H9 (cell line): ENCODE data around the gene AK5. TPM values are rescaled to one million over a fixed set of nuclear protein-coding genes. Genes with fewer than 3 reads are reported as not detected.

Experiments used
- DNase-seq: peaks from one replicate; pipeline ENCODE4 v3.0.0-alpha.2; 2017
- H2AFZ ChIP-seq: one replicate; pipeline ENCODE4 v1.6.1; 2013; ENCODE audit warnings: mild to moderate bottlenecking, low read length, control low read depth, moderate library complexity
- H2AK5ac ChIP-seq: 2 replicates; pipeline ENCODE4 v1.6.1; 2013; ENCODE audit warnings: low read length, control low read depth, mixed read lengths; ENCODE audit not compliant: insufficient read length
- H2BK120ac ChIP-seq: one replicate; pipeline ENCODE4 v1.6.1; 2013; ENCODE audit warnings: low read depth, mild to moderate bottlenecking, low read length, control low read depth, inconsistent platforms; ENCODE audit not compliant: poor library complexity, severe bottlenecking
- H2BK12ac ChIP-seq: 2 replicates; pipeline ENCODE4 v1.6.1; 2013; ENCODE audit warnings: low read length, control low read depth, mixed read lengths, low read depth; ENCODE audit not compliant: insufficient read length
- H2BK15ac ChIP-seq: 2 replicates; pipeline ENCODE4 v1.6.1; 2013; ENCODE audit warnings: low read depth, low read length, control low read depth
- H2BK20ac ChIP-seq: one replicate; pipeline ENCODE4 v1.6.1; 2013; ENCODE audit warnings: low read depth, mild to moderate bottlenecking, low read length, control low read depth, inconsistent platforms; ENCODE audit not compliant: poor library complexity, severe bottlenecking
- H2BK5ac ChIP-seq: 2 replicates; pipeline ENCODE4 v1.6.1; 2013; ENCODE audit warnings: low read length, control low read depth, mixed read lengths; ENCODE audit not compliant: insufficient read length
- H3K14ac ChIP-seq: 2 replicates; pipeline ENCODE4 v1.6.1; 2013; ENCODE audit warnings: low read length, control low read depth; ENCODE audit not compliant: insufficient read depth
- H3K18ac ChIP-seq: 2 replicates; pipeline ENCODE4 v1.6.1; 2013; ENCODE audit warnings: low read depth, mild to moderate bottlenecking, mixed read lengths, low read length, control low read depth; ENCODE audit not compliant: insufficient read length
- H3K23ac ChIP-seq: 2 replicates; pipeline ENCODE4 v1.6.1; 2013; ENCODE audit warnings: low read length, control low read depth, mixed read lengths, low read depth; ENCODE audit not compliant: insufficient read length
- H3K23me2 ChIP-seq: 2 replicates; pipeline ENCODE4 v1.6.1; 2013; ENCODE audit warnings: low read depth, mild to moderate bottlenecking, mixed read lengths, low read length, control low read depth; ENCODE audit not compliant: insufficient read length, poor library complexity, severe bottlenecking
- H3K27ac ChIP-seq: 2 replicates; pipeline ENCODE4 v1.5.1; 2013; ENCODE audit warnings: low read length, control low read depth, mixed read lengths, low read depth; ENCODE audit not compliant: insufficient read length
- H3K27me3 ChIP-seq: 2 replicates; pipeline ENCODE4 v1.6.1; 2013; ENCODE audit warnings: low read length, control low read depth, inconsistent platforms; ENCODE audit not compliant: insufficient read depth
- H3K4ac ChIP-seq: 2 replicates; pipeline ENCODE4 v1.6.1; 2013; ENCODE audit warnings: low read depth, mild to moderate bottlenecking, control low read depth, inconsistent platforms, low read length, moderate library complexity
- H3K4me1 ChIP-seq: 2 replicates; pipeline ENCODE4 v1.6.1; 2013; ENCODE audit warnings: low read length, control low read depth, inconsistent platforms; ENCODE audit not compliant: insufficient read depth
- H3K4me2 ChIP-seq: 2 replicates; pipeline ENCODE4 v1.6.1; 2013; ENCODE audit warnings: low read length, control low read depth, mixed read lengths; ENCODE audit not compliant: insufficient read length, insufficient read depth
- H3K56ac ChIP-seq: 2 replicates; pipeline ENCODE4 v1.6.1; 2013; ENCODE audit warnings: low read depth, mild to moderate bottlenecking, mixed read lengths, low read length, control low read depth; ENCODE audit not compliant: insufficient read length
- H3K79me1 ChIP-seq: 2 replicates; pipeline ENCODE4 v1.6.1; 2013; ENCODE audit warnings: low read depth, mild to moderate bottlenecking, moderate library complexity, low read length, control low read depth, inconsistent platforms; ENCODE audit not compliant: insufficient read depth, poor library complexity, severe bottlenecking
- H3K79me2 ChIP-seq: 2 replicates; pipeline ENCODE4 v1.6.1; 2013; ENCODE audit warnings: low read length, control low read depth, inconsistent platforms; ENCODE audit not compliant: insufficient read depth
- H3K9ac ChIP-seq: 2 replicates; pipeline ENCODE4 v1.6.1; 2013; ENCODE audit warnings: low read length, control low read depth, mixed read lengths; ENCODE audit not compliant: insufficient read length; ENCODE audit errors: extremely low read depth
- H3K9me3 ChIP-seq: one replicate; pipeline ENCODE4 v1.6.1; 2013; ENCODE audit warnings: low read depth, low read length, inconsistent platforms; ENCODE audit not compliant: control insufficient read depth
- H3T11ph ChIP-seq: one replicate; pipeline ENCODE4 v1.6.1; 2013; ENCODE audit warnings: mild to moderate bottlenecking, low read length, control low read depth, inconsistent platforms
- H4K20me1 ChIP-seq: one replicate; pipeline ENCODE4 v1.6.1; 2013; ENCODE audit not compliant: control insufficient read depth, insufficient read length, insufficient read depth
- H4K5ac ChIP-seq: 2 replicates; pipeline ENCODE4 v1.6.1; 2013; ENCODE audit warnings: low read depth, mild to moderate bottlenecking, mixed read lengths, low read length, control low read depth; ENCODE audit not compliant: insufficient read length
- H4K8ac ChIP-seq: replicated peaks from 2 replicates; pipeline ENCODE4 v1.6.1; 2013; ENCODE audit warnings: low read length, control low read depth, mixed read lengths, low read depth; ENCODE audit not compliant: insufficient read length
- H4K91ac ChIP-seq: 2 replicates; pipeline ENCODE4 v1.6.1; 2013; ENCODE audit warnings: low read depth, mild to moderate bottlenecking, moderate library complexity, mixed read lengths, low read length, control low read depth; ENCODE audit not compliant: insufficient read length
- H3K27ac Mint-ChIP-seq, 3 experiments: 2 replicates in 2 of 3; 3 replicates in 1 of 3; pipeline ENCODE4 v1.8.0; 2020 to 2021; ENCODE audit warnings: mixed read lengths in 3 of 3, mild to moderate bottlenecking in 1 of 3, moderate library complexity in 1 of 3
- H3K27me3 Mint-ChIP-seq: 2 replicates; pipeline ENCODE4 v1.8.0; 2021; ENCODE audit warnings: low read depth, mild to moderate bottlenecking, moderate library complexity, mixed read lengths
- H3K36me3 Mint-ChIP-seq, 3 experiments: 2 replicates in 2 of 3; 3 replicates in 1 of 3; pipeline ENCODE4 v1.8.0; 2020 to 2021; ENCODE audit warnings: low read depth in 3 of 3, mixed read lengths in 3 of 3; ENCODE audit not compliant: insufficient read depth in 1 of 3
- H3K4me1 Mint-ChIP-seq, 2 experiments: 2 replicates each; pipeline ENCODE4 v1.8.0; 2020; ENCODE audit warnings: mixed read lengths in 2 of 2
- H3K4me3 Mint-ChIP-seq, 2 experiments: 2 replicates in 1 of 2; 3 replicates in 1 of 2; pipeline ENCODE4 v1.8.0; 2020 to 2021; ENCODE audit warnings: mild to moderate bottlenecking in 2 of 2, mixed read lengths in 2 of 2, moderate library complexity in 1 of 2
- H3K9me3 Mint-ChIP-seq, 2 experiments: 2 replicates in 1 of 2; 3 replicates in 1 of 2; pipeline ENCODE4 v1.8.0; 2020; ENCODE audit warnings: mild to moderate bottlenecking in 2 of 2, mixed read lengths in 2 of 2, moderate library complexity in 1 of 2
- CTCF ChIP-seq: fragments of 200-600 bp; sonication (generic); conservative IDR thresholded peaks from 3 replicates; pipeline ENCODE4 v1.8.0; 2021; ENCODE audit warnings: antibody characterized with exemption, mild to moderate bottlenecking
- WGBS: extraction: QIAGEN DNeasy Blood & Tissue Kit; methylation state at CpG from one replicate; pipeline ENCODE4 v1.1.7; 2013; ENCODE audit warnings: missing lambda C conversion rate, low lambda C conversion rate, mixed read lengths; ENCODE audit not compliant: insufficient read length; ENCODE audit errors: extremely low coverage; 5-methylcytosine and 5-hydroxymethylcytosine counted together
- total RNA-seq: library from RNA; stranded (reverse); gene quantifications from 2 replicates; pipeline ENCODE4 v1.2.1, GENCODE V29; 2021

Gene AK5
- total RNA-seq, 1 experiment from 2014 or later: 2.5 TPM

- no peak overlapping the region for H3K4me3 Mint-ChIP-seq
- H3K27ac Mint-ChIP-seq: no peak overlapping the region; a peak in 1 of 7 replicates
- Histone ChIP-seq H2BK12ac (no peak overlapping the region), H3K56ac (no peak overlapping the region), H2AFZ (no peak overlapping the region), H4K5ac (no peak overlapping the region), H3K23ac (no peak overlapping the region), H2BK5ac (no peak overlapping the region), H4K8ac (no peak overlapping the region), H2BK15ac (no peak overlapping the region), H3K27ac (no peak overlapping the region), H4K91ac (no peak overlapping the region), H3K4me1 (peaks cover 5% of the 10 kb centered on the region; the same call in 1 of the 2 replicates), H2BK120ac (no peak overlapping the region), H4K20me1 (no peaks in the 10 kb centered on the region), H3K4me2 (no peak overlapping the region), H3K79me2 (no peaks in the 10 kb centered on the region), H3K14ac (no peak overlapping the region), H3K9ac (no peak overlapping the region), H3K27me3 (no peaks in the 10 kb centered on the region), H2BK20ac (no peak overlapping the region), H3K23me2 (no peaks in the 10 kb centered on the region), H3K9me3 (no peaks in the 10 kb centered on the region), H2AK5ac (no peak overlapping the region), H3K18ac (no peak overlapping the region), H3K79me1 (no peaks in the 10 kb centered on the region), H3T11ph (no peak overlapping the region), H3K4ac (no peak overlapping the region)
- no peak for DNase-seq
- TF ChIP-seq CTCF: no peak
- no CpG with 5 or more reads among the region's 2 CpGs for WGBS
- no peaks in the 10 kb centered on the region for H3K27me3 Mint-ChIP-seq
- peaks cover 5 to 8% of the 10 kb centered on the region in 2 experiments; a peak in 2 of 4 replicates for H3K4me1 Mint-ChIP-seq
- no peaks in the 10 kb centered on the region for H3K36me3 Mint-ChIP-seq
- H3K9me3 Mint-ChIP-seq: no peaks in the 10 kb centered on the region
Measured at GRCh38 chr1:77333501-77333900, 51.7 kb downstream of the AK5 start.
